HG03354 (cell line): ENCODE data around the gene DBN1.
A peak's percentile ranks its signal among the peaks of the same experiment; 100 is the strongest.

Experiments
- ATAC-seq: cut with Tn5 transposase; IDR thresholded peaks from one replicate; pipeline ENCODE4 v1.9.1; 2021; ENCODE audit warnings: mild to moderate bottlenecking; ENCODE audit not compliant: unreplicated experiment, poor library complexity, severe bottlenecking

DBN1 gene

DNA sequence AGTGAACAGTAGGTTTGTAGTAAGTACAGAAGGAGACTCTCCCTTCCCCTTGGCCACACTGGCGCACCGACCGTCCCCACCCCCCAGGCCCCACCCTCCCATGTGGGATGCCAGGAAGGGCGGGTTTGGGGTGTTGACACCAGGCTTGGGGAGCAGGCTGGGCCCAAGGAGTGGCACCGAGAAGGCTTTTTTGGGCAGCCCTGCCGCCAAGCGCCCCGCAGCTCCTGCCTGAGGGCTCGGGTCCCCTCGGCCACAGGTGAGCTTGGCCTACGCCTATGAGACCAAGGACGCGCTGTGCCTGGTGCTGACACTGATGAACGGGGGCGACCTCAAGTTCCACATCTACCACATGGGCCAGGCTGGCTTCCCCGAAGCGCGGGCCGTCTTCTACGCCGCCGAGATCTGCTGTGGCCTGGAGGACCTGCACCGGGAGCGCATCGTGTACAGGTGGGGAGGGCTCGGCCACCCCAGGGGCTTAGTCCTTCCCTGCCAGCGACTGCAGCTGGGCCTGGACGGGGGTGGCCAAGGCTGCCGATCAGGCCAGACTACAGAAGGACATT, 39.7 kb downstream of the DBN1 start:
- ATAC-seq, result no peak

DNA sequence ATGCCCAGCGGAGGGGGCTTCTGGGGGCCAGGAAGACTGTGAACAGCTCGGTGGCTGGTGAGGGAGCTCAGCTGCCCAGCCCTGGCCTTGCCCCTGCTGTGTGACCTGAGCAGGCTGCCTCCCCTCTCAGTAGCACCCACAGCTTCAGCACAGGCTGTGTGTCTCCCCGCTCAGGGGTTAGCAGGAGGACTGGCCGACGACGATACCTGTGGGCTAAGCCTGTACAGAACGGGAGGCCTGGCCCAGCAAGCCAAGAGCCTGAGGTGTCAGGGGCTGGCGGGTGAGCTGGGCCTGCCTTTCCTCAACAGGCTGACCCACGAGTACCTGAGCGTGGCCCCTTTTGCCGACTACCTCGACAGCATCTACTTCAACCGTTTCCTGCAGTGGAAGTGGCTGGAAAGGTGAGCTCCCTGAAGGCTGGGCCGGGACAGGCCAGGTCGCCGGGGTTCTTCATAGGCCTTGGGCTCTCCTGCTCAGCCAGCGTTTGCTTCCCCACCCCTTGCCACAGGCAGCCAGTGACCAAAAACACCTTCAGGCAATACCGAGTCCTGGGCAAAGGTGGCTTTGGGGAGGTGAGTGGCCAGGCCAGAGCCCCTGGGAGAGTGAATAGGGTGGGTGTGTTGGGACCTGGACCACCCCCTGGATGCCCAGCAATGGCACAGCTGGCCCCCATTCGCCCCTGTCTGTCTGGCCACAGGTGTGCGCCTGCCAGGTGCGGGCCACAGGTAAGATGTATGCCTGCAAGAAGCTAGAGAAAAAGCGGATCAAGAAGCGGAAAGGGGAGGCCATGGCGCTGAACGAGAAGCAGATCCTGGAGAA, 40.4 kb downstream of the DBN1 start:
- no peak for ATAC-seq

DNA sequence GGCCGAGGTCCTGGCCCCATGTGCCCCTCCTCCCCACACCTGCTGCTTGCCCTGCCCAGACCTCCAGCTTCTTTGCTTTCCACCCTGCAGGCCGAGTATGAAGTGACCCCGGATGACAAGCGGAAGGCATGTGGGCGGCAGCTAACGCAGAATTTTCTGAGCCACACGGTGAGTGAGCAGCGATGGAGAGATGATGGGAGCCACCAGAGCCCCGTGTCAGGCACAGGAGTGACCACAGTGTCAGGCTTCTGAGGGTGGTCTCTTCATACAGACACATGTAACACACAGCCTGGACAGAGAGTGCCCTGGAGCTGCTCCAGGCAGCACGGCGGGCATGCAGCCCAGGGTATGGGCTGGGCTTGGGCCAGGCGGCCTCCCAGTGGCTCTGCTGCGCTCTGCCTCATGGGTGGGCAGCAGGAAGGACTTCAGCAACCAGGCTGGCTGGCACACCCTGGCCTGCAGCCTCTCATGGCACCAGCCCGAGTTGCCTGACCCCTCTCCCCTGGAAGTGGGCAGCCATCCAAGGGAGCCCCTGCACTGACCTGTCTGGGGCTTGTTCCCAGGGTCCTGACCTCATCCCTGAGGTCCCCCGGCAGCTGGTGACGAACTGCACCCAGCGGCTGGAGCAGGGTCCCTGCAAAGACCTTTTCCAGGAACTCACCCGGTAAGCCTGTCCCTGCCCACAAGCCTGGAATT, 41.1 kb downstream of the DBN1 start:
- no peak for ATAC-seq

DNA sequence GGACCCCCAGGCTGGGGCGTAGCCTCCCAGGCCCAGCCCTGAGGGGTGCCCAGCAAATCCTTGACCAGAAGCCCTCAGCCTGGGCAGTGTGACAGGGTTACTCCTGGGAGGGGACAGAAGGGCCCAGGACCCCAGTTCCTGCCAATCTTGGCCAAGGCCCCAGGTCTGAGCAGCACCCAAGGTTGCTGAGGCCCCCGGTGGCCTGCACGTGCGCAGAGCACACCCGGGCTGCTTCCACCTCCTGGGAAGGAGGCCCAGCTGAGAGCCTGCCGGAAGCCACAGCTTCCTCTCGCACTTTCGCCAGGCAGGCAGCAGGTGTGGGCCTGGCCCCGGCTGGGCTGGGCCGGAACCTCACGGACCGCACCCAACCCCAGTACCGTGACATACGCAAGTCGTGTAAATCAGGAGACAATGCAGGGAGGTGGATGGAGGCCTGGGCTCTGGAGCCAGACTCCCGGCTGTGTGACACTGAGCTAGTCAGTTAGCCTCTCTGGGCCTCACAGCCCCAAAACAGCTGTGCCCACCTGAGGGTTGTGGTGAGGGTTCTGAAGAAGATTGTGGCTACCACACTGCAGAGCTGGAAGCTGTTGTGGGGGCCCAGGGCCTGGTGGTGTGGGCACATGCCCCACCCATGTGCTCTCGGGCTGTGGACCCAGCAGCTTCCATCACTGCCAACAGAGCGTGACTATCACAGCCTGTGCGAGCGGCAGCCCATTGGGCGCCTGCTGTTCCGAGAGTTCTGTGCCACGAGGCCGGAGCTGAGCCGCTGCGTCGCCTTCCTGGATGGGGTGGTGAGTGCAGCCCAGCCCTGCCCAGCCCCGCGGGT, 41.9 kb downstream of the DBN1 start:
- peak; percentile 54 for ATAC-seq

DNA sequence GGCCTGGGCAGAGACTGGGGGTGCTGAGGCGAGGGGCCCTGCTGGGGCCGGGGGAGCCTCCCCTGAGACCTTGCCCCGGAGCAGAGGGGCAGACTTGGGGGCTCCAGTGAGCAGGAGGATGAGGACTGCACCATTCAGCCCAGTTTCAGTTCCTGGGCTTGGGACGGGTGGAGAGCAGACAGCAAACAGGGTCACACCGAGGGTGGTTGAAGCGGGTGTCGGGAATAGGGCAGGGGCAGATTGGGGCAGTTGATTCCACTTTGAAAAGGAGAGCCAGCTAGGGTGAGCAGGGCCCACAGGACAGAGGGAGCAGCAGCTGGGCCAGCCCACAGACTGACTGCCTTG, 42.5 kb downstream of the DBN1 start:
- no peak for ATAC-seq

DNA sequence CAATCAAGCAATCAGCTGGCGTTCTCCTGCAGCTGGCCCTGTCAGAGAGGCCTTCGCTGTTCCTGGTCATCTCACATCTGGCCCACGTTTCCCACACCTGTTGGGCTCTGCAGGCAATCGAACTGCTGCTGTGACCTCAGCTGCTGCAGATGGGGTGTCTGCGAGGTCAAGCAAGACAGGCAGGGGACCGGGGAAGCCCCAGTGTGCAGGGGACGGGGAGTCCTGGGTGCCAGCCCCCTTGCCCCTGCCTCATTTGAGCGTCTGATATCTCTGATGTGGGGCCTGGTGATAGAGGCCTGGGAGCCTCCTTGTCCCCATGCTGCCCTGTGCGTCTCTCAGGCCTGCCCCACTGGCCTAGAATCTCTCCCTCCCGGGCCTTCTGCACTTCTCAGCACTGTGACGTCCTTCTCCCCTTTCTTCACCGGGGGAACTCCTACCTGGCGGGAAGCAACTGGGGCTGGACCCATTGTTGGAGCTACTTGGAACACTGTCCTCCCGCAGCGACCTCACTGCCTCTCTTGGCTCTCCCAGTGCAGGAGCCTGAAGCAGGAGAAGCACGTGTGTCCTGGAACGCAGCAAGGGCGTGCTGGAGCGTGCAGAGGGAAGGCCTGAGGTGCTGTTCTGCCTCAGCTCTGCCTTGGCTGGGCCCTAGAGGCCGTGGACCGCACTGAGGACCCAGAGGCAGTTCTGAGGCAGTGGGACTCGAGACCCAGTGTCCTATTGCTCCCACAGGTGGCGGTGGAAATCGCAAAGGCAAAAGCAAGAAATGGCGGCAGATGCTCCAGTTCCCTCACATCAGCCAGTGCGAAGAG, 43.1 kb downstream of the DBN1 start:
- no peak for ATAC-seq

DNA sequence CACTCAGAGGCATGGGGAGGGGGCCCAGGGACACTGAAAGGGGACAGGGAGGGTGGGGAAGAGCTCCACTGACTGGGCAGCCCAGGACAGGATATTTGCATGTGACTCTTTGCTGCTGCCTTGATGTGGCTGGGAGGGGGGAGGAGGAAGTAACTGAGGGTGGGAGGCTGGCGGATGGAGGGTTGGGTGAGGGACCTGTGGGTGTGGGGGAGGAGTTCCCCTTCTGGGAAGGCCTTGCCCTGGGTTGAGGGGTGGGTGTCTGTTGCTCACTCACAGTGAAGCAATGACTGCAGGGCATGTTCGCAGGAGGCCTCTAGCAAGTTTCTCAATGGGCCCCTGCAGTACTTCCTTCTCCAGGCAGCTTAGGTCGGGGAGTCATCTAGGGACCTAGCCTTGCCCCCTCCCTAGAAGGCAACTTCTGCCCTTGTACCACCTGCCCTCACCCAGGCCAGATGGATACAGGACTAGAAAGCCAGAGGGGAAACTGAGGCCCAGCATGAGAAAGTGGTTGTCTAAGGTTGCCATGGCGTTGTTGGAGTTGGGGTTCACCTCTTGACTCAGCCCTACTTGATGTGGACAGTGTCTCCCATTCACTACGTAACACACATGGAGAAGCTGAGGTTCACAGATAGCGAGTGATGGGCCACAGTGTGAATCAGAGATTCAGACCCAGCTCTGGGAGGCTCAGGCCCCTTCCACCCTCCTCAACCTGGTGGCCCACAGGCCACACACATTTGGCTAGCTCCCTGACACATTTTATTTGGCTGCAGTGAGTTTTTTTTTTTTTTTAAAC, 44.0 kb downstream of the DBN1 start:
- ATAC-seq, result no peak

DNA sequence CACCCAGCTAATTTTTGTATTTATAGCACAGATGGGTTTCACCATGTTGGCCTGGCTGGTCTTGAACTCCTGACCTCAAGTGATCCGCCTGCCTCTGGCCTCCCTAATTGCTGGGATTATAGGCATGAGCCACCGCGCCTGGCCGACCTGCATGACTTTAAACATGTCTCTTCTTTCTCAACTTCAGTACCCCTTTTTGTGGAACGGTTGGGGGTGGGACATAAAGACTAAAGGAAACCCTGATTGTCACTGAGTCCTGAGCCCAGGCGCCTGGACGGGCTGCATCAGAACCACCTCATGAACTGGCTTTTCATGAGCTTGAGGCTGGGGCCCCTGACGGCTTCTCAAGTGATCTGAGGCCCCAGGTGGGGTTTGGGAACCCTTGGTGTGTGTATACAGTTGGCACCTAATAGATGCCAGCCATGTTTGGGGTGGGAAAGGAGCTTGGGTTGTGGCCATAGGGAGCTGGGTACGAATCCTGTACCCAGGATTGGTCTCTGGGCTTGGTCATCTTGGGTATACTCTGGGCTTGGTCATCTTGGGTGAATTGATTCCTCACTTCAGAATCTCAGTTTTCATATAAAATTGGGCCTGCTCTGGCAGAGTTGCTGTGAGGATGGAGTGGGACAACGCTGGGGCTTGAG, 44.7 kb downstream of the DBN1 start:
- ATAC-seq, result no peak

DNA sequence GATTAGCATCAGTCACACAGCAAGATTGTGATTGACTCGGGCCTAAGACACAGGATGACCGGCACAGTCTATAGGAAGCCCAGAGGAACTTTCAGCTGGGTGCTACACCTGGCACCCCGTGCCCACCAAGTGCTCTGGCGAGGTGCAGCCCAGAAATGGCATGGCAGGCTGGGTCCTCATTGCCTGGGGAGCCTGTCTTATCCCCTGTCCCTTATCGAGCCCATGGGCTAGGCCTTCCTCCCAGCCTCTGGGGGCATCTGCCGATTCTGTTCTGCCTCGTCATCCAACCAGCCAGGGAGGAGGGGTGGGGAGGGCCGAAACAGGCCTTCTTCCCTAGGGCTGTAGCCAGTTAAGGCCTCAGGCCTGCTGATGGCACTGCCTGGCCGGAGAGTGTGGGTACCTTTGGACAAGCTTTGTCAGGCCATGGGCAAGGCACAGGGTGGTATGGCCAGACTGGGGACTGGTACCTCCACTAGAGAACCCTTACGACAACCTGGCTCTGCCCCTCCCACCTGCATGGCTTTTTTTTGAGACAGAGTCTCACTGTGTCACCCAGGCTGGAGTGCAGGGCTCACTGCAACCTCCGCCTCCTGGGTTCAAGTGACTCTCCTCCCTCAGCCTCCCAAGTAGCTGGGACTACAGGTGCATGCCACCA, 45.4 kb downstream of the DBN1 start:
- ATAC-seq, result no peak

DNA sequence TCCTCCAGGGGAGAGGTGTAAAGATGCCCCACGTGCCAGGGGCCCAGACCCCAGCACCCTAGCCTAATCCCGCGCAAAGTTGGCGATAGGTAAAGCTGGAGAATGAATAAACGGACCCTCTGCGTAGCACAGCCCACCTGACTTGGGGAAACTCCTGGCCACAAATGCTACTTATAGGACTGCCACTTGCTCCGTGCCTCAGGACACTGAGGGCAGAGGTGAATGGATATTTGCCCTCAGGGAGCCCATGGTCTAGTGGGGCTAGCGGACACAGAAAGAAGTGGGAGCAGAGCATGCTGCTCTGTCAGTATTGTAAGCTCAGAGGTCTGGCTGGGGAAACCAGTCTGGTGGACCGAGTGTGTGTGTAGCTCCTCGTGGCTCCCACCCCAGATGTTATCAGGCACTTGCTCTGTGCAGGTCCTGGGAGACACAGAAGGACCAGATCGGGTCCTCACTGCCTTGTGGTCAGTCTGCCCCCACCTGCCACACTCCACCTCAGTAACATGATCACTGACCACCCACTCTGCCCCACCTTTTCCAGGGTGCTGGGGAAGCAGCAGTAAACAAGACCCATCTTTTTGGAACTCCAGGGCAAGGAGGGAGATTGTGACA, 46.1 kb downstream of the DBN1 start:
- ATAC-seq, result no peak

DNA sequence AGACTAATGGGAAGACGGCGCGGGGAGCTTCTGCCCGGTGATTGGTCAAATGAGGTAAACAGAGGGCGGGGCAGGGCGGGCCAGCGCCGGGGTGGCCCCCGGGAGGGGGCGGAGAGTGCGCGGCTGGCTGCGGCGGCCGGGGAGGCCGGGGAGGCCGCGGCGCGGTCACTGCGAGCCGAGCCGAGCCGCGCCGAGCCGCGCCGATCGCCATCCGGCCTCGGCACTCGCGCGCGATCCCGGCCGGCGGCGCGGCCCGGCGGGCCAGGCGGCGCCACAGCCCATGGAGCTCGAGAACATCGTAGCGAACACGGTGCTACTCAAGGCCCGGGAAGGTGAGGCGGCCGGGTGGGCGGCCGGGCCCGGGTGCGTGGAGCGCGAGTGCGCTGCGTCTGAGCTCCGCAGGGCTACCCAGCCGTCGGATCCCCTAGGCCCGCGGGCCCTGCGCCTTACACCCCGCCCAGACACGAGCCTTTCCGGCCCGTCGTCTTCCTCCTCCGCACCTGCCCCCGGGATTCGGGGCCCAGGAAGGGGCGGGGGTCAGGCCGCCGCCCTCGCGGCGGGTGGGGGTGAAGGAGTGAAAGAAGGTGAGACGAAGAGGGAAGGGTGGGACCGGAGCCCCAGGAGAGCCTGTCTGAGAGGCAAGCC, 46.7 kb downstream of the DBN1 start, which contains the start of gene GRK6:
GRK6 (plus strand) TSS at position 111 of the 645 bp plus-strand sequence; CDS start at position 281, 170 bp downstream.
- ATAC-seq, result peak; percentile 15

DNA sequence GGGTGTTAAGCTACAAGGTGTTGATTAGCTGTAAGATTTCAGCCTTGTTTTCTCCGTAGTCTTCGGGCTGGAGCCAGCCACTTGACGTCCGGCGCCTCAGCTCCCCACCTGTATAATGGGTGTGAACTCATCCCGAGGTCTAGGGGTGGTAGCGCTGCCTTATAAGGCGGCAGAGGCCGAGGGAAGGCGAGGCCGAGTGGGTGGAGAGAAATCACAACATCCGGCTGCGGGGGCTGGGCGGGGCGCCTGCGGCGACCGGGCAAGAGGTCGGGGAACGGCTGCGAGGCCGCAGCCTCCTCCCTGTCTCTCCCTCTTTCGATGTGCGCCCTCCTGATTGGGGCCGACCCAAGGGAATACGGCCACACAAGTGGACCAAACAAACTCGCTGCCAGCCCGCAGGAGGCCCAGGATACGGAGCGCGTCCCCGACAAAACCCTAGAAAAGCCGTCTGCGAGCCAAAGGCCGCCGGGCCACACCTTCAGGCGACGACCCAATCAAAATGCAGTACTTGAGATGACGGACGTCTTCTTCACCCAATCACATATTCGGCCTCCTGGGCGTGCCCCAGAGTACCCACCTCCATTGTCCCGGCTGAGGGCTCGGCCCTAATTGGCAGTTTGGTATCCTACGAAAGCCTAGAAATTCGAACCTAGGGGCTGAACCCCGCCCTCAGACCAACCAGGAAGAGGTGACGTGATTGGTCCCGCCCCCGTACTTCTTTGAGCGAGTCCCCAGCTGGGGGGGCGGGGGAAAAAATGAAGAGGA, 47.5 kb downstream of the DBN1 start:
- ATAC-seq, result peak; percentile 81

DNA sequence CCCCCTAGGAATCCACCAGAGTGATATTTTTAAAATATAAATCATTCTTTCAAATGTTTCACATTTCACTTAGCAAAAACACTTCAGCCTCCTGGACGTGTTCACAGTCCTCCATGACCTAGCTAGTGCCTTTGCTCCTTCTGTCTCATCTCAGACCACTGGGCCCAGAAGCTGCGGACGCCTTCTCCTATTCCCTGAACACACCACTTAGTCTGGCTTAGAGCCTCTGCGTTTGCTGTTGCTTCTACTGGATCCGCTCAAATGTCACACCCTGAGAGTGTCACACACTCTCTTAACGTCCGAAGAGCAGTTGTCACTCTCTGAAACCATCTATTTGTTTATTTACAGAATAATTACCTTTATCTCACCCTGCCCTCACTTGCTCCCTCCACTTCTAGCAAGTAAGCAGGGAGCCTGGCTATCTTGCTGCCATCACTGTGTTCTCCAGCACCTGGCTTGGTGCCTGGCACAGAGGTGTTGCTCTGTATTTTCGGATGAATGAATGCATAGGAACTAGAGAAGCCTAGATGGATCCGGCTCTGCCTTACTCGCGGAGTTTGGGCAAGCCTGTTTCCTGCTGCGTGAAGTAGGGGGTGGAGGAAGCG, 48.1 kb downstream of the DBN1 start:
- no peak for ATAC-seq

DNA sequence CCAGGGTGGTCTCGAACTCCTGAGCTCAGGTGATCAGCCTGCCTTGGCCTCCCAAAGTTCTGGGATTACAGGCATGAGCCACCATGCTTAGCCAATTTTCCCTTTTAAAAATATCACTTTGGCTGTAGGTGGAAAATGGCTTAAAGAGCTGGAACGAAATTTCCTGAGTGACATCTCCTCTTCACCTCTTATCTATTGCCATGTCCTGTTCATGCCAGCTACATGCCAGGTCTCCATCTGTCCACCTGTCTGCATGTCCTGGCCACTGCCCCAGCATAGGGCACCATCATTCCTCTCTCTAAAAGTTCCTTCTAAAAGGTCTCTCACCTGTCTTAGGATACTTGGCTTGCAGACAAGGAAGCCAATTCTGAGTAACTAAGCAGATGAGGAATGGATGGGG, 49.8 kb downstream of the DBN1 start:
- no peak for ATAC-seq

DNA sequence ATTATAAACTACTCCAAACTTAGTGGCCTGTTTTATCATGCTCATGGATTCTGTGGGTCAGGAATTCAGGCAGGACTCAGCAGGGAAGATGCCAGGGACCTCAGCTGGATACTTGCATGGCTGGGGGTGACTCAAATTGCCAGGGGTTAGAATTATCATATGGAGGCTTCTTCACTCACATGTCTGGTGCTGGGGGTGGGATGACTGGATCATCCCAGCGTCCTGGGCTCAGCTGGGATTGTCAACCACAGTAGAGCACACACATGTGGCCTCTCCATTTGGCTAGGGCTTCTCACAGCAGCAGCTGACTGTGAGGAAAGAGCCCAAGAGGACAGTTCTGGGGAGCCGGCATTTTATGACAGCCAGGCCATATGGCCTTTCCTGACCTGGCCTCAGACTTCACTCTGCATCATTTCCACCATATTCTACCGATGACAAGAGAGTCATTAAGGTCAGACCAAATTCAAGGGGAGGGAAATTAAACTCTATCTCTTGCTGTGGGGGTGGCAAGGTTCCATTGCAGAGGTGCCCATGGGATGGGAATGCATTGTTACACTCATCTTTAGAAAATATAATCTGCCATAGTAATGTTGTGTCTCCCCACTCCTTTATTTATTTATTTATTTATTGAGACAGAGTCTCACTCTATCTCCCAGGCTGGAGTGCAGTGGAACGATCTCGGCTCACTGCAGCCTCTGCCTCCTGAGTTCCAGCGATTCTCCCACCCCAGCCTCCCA, 52.2 kb downstream of the DBN1 start:
- ATAC-seq, result no peak
